HG03064 (cell line): ENCODE data around the gene RPUSD2.
A peak's percentile ranks its signal among the peaks of the same experiment; 100 is the strongest.
"Not testable (repeated sequence)": the region's sequence is repeated elsewhere in the genome, so short reads cannot be mapped to it uniquely, and the experiment has no call there.

Experiments used
- ATAC-seq: cut with Tn5 transposase; IDR thresholded peaks from one replicate; pipeline ENCODE4 v1.9.1; 2021; ENCODE audit warnings: low read depth; ENCODE audit not compliant: unreplicated experiment

RPUSD2 gene

GRCh38 chr15:40564591-40565332 lies 4.3 kb upstream of the RPUSD2 start, which contains the start of gene CCDC32:
Gene CCDC32, minus strand, starts transcription at chr15:40565042. Its CDS starts 2,027 bp downstream, at chr15:40563015.
- ATAC-seq, result peak; percentile 89

DNA sequence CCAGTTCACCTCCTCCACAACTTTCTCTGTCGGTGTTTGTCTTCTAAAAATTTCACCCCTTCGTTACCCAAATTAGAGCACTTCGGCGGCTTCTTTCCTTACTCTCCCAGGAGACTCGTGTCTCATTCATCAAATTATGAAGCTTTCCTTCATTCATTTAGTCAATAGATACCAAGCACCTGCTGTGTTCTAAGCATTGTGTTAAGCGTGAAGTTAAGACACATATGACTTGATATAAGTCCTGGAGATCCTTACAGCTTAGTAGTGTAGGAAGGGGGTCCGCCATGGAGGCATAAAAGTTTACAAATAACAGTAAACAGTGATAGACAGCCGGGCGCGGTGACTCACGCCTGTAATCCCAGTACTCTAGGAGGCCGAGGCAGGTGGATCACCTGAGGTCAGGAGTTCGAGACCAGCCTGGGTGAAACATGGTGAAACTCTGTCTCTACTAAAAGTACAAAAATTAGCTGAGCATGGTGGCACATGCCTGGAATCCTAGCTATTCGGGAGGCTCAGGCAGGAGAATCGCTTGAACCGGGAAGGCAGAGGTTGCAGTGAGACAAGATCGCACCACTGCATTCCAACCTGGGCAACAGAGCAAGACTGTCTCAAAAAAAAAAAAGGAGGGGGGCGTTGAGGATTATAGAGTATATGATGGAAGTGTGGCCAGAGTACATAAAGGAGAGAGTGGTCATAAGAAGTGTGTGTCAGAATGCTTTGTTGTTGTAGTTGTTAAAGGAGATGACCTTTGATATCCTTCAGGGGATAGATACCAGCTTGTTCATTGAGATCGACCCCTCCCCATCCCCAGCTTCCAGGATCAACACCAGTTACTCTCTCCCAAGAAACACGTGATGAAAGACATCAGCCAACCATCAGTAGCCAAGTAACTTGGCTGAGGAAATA lies 3.5 kb upstream of the RPUSD2 start:
- no peak for ATAC-seq

DNA sequence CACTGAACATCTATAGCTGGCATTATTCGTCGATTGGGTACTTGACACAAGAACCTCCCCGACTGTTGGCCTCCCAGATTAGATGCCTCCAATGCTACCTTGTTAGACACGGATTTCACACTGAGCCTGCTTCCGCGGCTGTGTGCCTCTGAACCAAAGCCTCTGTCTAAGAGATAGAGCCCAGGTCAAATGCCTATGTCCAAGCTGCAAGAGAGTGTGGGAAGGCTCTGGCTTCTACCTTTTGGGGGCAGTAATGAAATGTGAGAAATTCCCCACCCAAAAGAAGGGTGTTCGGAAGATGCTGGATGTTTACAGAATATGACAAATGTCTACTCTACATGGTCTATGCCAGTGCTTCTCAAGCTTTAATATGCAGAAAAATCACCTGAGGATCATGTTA lies 2.0 kb upstream of the RPUSD2 start:
- ATAC-seq, result no peak

- no peak for ATAC-seq
Measured at GRCh38 chr15:40575113-40575512, 6.0 kb downstream of the RPUSD2 start.

DNA sequence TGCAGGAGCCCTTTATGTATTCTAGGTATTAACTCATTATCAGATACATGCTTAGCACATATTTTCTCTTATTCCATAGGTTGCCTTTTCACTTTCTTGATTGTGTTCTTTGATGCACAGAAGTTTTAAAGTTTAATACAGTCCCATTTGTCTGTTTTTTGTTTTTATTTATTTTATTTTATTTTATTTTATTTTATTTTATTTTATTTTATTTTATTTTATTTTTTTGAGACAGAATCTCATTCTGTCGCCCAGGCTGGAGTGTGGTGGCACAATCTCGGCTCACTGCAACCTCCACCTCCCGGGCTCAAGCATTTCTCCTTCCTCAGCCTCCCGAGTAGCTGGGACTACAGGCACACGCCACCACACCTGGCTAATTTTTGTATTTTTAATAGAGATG lies 7.8 kb downstream of the RPUSD2 start:
- ATAC-seq, result not testable (repeated sequence)

- ATAC-seq, result no peak
Measured at GRCh38 chr15:40578892-40579291, 9.8 kb downstream of the RPUSD2 start.

- not testable (repeated sequence) for ATAC-seq
Measured at GRCh38 chr15:40581796-40582195, 12.7 kb downstream of the RPUSD2 start.

DNA sequence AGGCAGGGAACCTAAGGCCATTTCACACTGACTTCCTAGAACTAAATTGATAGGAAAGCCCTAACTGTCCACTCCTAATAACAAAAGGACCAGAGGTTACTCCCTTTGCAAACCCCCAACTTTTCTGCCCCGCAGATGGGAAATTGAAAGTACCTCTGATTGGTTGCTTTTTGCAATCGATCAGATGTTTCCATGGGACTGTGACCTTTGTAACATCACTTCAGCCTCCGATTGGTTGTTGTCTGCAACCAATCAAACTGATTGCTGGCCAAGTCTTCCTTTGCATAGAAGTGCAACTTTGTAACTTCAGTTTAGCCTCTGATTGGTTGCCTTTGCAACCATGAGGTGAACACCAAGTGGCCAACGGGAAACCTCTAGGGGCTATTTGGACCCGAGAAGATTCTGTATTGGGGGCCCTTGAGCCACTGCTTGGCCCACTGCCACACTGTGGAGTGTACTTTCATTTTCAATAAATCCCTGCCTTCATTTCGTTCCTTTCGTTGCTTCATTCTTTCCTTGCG lies 13.7 kb downstream of the RPUSD2 start:
- ATAC-seq, result no peak

DNA sequence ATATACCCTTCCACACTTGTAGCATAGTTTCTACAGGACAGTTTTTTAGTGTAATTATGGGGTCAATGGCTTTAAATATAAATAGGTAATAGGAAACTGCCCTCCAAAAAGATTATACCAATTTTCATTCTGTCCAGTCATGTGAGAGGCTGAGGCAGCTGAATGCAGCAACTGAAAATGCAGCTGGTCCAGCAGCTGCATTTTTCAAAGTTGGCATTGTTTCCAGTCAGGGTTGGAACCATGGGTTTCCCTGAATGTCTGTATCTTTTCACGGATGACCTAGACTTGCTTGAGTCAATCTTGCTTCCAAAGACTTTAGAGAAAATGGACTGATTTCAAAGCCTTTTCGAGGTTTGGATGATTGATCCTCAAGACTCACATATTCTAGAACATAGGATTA lies 15.1 kb downstream of the RPUSD2 start:
- ATAC-seq, result no peak

GRCh38 chr15:40590667-40591050 lies 21.6 kb downstream of the RPUSD2 start:
- ATAC-seq, result no peak

DNA sequence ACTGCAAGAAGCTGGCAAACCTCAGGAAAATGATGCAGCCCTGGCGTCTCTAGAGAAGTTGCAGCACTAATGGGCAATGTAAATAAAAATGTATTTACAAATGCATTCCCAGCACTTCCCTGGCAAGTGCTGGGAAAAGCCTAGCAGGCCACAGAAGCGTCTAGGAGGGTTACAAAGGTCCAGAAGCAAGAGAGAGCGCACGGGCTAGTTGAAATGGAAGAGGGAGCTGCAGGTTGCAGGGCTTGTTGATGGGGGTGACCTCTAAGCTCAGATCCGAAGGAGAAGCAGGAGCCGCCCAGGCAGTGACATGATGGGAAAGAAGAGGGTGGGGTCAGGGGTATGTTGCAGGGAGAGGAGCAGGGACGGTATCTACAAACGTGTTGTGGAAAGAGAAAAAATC lies 22.3 kb downstream of the RPUSD2 start:
- ATAC-seq, result no peak

DNA sequence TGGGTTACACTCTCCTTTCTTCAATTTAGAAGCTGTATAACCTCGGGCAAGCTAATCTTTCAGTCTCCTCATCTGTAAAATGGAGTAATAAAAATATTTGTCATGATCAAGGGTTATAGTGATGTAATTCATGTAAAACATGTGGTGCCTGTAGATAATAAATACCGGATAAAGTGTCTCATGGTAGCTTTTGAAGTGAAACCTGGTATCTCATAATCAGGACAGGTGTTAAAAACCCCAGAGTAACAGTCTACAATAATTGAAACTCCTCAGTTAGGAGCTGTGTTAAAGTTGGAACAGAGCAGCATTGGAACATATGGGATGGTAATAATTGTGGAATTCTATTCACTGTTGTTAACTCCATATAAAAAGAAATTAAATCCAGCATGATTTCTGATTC lies 24.1 kb downstream of the RPUSD2 start:
- no peak for ATAC-seq

- ATAC-seq, result peak; percentile 69
Measured at GRCh38 chr15:40593588-40594428, 24.7 kb downstream of the RPUSD2 start, which contains the start of gene KNL1. Gene KNL1, plus strand, starts transcription at chr15:40594249. Its CDS starts 8,683 bp downstream, at chr15:40602932.

DNA sequence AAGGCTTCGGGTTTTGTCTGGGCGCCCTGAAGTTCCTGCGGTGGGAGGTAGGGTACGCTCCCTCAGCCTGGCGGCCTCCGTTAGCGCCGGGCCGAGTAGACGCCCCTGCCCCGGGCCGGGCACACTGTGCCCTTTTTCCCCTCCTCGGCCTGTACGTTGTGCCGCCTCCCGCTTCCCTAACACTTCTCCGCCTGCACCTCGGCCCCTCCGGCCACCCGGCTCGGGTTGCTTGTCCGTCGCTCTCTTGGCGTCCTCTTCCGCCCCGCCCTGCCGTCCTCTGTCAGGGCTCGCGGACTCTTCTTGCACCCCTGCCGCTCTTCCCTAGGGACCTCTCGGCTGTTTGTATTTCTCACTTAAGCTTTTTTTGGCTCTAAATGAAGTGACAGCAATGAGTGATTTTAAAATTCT lies 25.3 kb downstream of the RPUSD2 start:
- peak; percentile 42 for ATAC-seq

GRCh38 chr15:40595219-40595618 lies 26.1 kb downstream of the RPUSD2 start:
- ATAC-seq, result no peak

GRCh38 chr15:40595773-40596172 lies 26.7 kb downstream of the RPUSD2 start:
- no peak for ATAC-seq

DNA sequence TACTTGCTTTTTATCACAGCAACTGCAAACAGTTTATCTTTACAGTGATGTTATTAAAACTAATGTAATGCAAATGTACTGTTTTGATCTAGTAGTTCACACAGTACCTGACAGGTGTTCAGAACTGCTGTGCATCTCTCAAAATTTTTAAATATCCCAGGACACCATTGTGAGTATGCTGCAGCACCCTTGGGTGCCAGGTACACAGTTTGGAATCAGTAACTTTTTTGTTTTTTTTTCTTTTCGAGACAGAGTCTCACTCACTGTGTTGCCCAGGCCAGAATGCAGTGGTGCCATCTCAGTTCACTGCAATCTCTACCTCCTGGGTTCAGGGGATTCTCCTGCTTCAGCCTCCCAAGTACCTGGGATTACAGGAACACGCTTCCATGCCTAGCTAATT lies 27.9 kb downstream of the RPUSD2 start:
- ATAC-seq, result no peak

DNA sequence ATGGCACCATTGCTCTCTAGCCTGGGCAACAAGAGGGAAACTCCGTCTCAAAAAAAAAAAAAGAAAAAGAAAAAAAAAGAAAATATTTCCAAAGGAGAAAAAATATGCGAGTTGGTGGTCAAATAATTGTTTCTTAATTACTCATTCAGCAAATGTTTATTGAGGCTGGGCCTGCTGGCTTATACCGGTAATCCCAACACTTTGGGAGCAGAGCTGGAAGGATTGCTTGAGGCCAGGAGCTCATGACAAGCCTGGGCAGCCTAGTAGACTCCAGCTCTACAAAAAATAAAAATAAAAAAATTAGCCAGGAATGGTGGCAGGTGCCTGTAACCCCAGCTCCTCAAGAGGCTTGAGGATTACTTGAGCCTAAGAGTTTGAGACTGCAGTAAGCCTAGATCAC lies 29.0 kb downstream of the RPUSD2 start:
- ATAC-seq, result no peak

DNA sequence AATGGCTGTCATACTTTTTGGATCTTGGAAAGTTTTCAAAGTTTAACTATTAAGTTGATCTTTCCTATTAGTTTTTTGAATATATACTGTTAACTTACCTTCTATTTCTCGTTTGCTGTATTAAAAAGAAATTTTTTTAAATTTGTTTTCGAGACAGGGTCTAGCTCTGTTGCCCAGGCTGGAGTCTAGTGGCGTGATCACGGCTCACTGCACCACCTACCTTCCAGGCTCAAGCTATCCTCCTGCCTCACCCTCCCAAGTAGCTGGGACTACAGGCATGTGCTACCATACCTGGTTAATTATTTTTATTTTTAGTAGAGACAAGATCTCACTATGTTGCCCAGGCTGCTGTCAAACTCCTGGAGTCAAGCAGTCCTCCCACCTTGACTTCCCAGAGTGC lies 29.6 kb downstream of the RPUSD2 start:
- no peak for ATAC-seq

- ATAC-seq, result no peak
Measured at GRCh38 chr15:40600956-40601355, 31.9 kb downstream of the RPUSD2 start.
